NCI-H1436 treated with DMSO at 0.1 percent for 48 hours (cell line): Measurements from ENCODE around the gene HTR2C.
"Not testable (repeated sequence)": the region's sequence is repeated elsewhere in the genome, so short reads cannot be mapped to it uniquely, and the experiment has no call there.

Experiments
- DNase-seq: peaks from one replicate; lab custom pipeline; 2025; lab: John Stamatoyannopoulos, UW

Gene HTR2C

DNA sequence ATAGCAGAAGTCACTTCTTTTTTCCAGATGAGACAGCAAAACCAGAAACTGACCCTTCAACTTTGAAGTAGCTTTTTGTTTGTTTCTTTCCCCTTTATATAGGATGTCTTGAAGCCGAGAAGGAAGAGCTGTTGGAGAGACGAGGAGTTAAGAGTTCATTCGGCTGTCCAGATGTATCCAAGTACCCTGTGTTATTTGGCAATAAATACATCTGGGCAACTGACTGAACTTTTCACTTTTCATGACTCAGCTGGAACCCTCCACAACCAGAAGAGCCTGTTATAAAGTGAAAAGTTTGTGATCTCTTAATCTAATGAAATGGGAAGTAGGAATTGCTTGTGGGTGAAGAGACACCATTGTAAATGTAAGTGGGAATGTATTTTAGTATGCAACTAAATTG is 131.2 kb downstream of the HTR2C start:
- no peak for DNase-seq

DNA sequence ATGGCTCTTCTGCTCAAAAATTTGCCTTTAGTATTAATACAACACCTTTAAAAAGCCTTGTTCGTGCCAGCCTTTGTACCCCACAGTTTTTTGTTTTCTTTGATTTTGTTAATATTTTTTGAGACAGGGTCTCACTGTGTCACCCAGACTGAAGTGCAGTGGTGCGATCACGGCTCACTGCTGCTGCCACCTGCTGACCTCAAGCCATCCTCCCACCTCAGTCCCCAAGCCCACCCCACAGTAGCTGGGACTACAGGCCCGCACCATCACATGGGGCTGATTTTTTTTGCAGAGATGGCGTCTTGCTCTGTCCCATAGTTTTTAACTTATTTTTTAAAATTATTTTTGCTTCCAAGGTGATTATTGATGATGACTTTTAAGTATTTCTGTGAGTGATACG is 134.0 kb downstream of the HTR2C start:
- no peak for DNase-seq

DNA sequence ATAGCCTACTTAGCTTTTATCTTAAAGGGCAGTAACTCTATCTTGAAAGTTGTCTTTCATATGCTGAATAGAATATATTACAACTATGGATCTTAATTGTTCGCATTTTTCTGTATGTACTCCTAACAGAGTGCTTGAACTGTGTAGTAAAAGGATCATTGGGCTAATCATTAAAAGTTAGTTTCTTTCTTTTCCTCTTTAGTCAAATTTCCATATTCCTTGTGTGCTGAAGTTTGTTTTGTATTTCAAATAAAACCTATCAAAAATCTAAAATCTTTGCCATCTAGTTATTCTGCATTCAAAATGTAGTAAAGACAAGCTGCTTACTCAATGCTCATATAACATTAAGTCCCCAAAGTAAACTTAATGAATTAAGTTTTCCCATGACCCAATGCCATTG is 182.7 kb downstream of the HTR2C start:
- no peak for DNase-seq

DNA sequence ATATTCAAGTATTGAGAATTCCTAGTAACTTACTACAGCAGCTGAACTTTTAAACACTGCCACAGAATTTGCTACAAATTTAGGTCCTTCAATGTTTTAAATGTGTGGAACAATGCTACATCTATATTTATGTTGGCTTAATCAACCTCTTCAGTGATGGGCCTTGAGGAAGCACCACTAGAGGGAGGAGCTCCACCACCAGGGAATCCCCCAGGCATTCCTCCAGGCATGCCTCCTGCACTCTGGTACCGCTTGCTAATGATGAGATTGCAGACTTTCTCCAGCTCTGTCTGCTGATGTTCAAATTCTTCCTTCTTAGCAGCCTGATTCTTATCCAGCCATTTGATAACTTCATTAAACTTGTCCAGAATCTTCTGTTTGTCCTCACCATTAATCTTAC is 190.8 kb downstream of the HTR2C start:
- DNase-seq = no peak

DNA sequence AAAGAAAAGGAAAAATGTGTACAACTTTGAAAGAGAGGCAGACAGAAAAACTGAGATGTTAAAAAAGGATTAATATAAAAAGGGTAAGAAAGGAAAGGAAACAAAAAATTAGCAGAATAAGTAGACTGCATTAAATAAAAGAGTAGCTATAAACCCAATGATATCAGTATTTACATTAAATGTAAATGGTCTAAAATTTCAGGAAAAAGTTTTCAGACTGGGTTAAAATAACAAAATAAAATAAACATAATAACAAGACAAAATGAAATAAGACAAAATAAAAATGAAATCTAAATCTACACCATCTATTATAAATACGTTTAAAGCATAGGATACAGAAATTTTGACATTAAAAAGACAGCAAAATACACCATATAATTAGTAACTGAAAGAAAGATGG is 199.0 kb downstream of the HTR2C start:
- DNase-seq = no peak

DNA sequence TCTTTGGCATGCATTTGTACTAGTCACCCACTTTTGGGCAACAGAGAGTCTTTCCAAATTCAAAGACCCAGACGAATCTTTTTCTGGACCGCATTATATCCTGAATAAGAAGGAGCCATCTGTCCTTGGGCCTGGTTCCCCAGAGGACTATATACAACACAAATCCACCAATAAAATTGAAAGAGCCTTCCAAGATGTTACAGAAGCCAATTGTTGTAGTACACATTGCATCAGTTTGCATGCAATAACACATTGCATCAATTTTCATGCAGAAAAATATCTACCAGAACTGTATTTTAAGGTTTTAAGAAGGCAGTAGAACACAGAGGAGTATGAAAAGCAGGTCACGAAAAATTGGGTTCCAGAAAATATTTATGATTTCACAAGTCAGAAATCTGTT is 203.2 kb downstream of the HTR2C start:
- DNase-seq = no peak

DNA sequence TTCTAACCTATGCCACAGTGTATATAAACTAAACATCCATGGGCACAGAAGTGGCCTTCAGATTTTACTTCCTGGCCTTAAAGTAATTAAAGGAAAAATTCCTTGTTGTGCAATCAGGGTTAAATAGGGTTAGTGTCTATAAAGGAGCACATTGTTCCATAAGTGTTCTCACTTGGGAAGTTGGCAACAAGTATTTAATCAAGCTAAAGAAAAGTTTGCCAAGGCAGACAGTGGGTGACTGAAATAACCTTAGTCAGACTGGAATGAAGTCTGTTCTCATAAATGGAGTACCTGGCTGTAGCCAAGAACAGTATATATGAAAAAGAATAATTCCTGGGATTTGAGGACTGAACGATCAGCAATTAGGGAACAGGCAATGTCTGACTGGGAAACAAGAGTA is 213.6 kb downstream of the HTR2C start:
- DNase-seq = no peak

DNA sequence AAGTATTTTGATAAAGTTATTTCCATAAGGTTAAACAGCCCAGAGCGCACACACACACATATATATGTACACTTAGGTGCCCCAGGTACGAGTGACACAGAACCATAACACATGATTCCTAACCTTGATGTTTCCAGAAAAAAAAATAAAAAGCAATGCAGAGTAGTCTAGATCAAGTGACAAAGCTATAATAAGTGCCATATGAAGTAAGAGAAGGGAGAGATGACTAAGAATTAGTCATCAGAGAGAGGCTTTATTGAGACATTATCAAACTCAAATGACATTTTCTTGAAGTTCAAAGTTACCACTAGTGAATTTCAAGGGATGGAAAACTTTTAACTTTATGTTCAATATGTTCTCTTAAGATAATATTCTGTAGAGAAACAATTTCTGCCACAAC is 215.0 kb downstream of the HTR2C start:
- DNase-seq = no peak

DNA sequence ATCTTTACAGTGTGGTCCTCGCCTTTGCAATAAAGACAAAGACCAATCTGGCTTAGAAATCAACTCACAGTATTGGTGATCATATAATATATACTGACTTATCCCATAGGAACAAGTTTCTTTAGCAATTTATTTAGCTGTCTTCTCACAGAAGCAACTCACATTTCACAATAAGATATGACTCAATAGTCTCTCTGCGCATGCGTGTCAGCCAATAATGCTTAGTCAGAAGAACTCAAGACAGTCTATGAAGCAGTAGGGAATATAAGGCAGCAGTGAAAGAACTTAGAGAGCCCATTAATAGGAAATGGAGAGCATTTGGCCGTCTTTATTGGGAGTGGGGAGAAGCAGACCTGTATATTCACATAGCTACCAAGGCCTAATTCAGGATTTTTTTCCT is 216.8 kb downstream of the HTR2C start:
- DNase-seq = no peak

DNA sequence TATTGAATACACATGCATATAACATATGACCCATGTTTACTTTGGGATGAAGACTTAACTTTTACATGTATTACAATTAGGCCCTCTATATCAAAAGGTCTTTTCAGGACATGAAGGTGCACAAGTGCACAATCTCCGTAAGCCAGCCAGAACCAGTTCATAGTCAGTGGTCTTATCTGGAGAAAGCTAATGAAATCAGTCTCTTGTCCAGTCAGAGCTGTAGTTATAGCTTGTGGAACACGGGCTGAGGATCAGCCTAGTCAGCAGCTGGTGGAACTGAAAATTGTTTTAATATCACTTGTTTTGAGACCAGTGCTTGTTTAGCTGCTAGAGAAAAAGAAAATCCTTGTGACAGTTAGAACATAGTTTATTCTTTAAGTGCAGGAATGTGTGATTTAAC is 235.6 kb downstream of the HTR2C start:
- no peak for DNase-seq

DNA sequence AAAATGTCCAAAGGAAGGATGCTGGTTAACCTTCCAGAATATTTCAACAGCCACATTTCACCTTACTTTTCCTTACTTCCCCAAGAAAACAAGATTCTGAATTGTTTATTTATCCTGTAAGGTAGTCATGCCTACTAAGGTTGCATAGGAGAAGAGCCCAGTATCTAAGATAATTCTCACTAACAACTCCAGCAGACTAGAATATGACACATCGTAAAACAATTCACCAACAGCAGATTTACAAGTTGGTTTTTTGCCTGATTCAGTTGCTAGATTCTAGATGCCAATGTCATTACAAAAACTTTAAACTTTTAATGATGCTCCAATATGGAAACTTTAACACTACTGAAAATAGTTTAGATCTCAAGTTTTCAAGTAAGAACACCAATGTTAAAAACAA is 257.2 kb downstream of the HTR2C start:
- no peak for DNase-seq

DNA sequence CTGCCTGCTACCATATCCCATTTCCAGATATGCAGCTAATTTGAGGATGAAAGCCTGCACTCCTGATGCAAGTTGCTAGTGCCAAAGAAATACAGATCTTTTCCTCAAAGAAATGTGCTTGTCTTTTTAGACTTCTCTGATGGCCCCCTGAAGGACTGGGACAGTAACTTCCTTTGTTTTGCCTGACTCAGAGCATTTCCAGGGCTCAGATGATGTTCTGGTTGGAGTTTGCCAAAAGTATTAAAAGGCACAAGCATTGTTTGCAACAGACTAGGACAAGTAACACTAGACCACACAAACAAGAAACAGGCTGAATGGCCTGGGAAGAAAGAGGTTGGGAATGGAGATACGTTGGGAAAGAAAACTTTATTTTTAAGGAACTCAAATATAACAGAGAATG is 258.3 kb downstream of the HTR2C start:
- DNase-seq = no peak

DNA sequence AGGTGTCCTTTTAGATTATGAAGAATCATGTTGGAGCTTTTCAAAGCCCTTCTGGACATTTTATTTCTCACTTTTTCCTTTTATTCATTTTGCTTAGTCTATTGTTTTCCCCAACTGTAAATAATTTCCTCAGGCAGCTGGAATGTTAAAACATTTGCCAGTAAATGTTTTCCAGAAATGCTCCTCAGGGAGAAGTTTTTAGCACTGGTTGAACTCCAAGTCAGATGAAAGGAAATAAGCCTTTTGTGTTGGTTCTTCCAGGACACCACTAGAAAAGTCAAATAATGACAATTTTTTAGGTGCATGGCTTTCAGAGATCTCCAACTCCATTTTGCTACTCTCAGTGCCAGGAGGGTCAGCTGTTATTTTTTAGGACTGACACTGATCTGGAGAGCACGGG is 305.6 kb downstream of the HTR2C start:
- no peak for DNase-seq

DNA sequence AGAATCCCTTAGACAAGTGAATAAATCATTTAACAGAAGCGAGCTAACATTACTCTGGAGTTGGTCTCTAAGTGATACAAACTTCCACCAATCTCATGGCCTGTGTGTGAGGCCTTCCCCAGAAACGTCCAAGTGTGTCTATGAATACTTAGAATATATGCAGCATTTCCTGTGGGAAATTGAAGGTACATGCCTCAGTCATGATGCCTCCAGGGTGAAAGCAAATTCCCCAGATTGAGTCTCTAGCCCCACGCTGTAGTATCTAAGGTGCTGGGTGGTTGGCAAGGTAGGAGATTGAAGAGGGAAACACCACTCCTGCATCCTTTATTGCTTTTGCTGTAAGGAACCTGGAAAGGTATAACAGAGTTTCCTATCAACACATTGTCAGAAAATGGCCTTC is 319.7 kb downstream of the HTR2C start:
- DNase-seq = no peak

DNA sequence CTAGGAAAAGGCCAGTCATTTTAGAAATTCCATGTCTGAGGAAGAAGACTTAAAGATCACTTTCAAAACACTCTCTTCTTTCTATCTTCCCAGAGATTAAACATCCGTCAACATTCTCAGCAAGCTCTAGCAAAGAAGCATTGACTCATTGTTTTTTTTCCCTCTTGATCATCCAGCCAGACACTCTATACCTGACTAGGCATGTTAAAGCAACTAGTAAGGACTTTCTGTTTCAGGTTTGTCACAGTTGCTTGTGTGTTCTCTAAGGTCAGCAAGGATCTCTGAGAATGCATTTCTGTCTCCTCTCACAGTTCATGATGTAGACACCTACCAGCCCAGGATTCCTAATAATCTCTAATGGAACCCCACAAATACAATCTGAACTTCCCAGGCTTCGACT is 321.4 kb downstream of the HTR2C start:
- no peak for DNase-seq

DNA sequence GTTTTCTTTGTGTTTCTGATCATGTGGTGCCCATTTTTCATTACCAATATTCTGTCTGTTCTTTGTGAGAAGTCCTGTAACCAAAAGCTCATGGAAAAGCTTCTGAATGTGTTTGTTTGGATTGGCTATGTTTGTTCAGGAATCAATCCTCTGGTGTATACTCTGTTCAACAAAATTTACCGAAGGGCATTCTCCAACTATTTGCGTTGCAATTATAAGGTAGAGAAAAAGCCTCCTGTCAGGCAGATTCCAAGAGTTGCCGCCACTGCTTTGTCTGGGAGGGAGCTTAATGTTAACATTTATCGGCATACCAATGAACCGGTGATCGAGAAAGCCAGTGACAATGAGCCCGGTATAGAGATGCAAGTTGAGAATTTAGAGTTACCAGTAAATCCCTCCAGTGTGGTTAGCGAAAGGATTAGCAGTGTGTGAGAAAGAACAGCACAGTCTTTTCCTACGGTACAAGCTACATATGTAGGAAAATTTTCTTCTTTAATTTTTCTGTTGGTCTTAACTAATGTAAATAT is 323.2 kb downstream of the HTR2C start:
- no peak for DNase-seq

DNA sequence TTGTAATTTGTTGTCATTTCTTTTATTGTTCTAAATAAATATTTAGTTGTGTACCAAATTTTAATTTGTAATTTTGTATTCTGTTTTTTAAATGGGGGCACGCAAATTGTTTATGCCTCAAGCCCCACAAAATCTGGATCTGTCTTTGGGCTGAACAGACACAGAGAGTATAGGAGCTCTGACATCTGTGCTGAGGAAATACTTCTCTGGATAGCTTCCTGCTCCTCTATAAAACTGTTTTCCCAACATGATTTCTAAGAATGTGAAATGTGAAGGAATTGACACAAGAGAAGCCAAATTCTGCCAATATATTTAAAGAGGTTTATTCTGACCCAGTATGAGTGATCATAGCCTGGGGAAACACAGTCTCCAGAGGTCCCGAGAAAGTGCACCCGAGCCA is 340.5 kb downstream of the HTR2C start:
- DNase-seq = no peak

DNA sequence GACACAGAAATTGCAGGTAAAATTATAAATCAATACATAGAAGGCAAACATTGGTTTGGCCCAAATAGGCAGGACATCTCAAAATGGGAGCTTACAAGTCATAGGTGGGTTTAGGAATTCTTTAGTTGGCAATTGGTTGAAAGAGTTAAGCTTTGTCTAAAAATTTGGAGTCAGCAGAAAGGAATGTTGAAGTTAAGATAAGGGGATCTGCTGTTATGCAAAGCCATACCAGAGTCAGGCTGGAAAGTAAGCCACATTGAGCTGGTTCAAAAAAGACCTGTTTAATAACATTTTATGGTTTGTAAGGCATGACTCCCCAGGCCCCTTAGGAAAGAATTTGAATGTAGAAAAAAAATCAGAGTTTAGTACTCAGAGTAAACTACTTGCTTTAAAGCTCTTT is 341.0 kb downstream of the HTR2C start:
- DNase-seq = no peak

DNA sequence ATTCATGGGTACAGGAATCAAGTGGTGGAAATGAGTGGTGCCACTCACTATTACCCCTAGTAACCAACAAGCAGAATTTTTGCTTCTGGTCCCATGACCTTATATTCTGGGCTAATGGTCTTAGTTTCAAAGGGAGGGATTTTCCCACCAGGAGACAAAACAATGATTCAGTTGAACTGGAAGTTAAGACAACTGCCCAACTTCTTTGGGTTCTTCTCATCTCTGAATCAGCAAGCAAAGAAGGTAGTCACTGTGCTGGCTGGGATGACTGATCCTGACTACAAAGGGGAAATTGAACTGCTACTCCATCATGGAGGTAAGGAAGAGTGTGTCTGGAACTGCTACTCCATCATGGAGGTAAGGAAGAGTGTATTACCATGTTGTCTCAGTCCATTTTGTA is 346.3 kb downstream of the HTR2C start:
- no peak for DNase-seq

DNA sequence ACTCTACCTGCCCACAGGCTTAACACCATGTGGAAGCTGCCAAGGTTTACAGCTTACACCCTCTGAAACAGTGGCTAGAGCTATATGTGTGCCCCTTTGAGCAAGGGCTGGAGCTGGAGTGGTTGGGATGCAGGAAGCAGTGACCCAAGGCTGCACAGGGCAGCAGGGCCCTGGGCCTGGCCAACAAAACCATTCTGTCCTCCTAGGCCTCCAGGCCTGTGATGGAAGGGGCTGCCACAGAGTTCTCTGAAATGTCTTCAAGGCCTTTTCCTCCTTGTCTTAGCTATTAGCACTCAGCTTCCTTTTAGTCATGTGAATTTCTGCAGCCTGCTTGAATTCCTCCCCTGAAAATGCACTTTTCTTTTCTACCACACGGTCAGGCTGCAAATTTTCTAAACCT is 348.7 kb downstream of the HTR2C start:
- DNase-seq = no peak

DNA sequence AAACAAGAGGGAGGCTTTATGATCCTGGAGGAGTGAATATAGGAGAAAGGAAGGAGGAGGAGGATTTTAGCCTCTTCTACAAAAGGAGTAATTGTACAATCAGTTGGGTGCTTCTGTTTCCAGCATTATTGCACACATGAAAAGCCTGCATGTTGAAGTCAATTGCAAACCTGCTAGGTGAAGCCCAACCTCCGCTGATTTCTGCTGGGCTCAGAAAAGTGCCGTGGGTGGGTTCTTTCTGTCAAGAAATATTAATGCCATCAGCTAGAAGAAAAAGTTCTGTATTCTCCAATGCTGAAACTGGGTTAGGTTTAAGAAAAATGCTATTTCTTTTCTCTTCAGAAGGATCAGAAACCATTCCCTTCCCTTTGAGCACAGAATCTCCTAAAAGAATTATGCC is 349.4 kb downstream of the HTR2C start:
- DNase-seq = not testable (repeated sequence)

DNA sequence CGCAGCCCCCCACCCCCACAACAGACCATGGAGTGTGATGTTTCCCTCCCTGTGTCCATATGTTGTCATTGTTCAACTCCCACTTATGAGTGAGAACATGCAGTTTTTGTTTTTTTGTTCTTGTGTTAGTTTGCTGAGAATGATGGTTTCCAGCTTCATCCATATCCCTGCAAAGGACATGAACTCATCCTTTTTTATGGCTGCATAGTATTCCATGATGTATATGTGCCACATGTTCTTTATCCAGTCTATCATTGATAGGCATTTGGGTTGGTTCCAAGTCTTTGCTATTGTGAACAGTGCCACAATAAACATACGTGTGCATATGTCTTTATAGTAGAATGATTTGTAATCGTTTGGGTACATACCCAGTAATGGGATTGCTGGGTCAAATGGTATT is 353.2 kb downstream of the HTR2C start:
- not testable (repeated sequence) for DNase-seq

DNA sequence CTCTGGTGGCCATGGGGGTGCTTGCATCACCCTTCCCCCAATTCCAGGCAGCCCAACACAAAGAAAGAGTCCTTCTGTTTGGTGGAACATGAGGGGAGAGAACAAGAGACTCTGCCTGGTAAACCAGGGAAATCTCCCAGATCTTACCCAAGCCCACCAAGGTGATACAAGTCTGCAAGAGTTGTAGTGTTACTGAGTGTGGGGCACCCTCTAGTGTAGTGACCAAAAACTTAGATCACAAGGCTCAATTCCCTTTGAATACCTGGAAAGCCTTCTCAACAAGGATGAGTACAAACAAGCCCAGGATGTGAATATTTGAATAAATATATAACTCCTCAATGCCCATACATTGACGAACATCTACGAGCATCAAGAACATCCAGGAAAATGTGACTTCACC is 368.8 kb downstream of the HTR2C start:
- DNase-seq = no peak
